Measurements from ENCODE around the gene SERPINI1.
A peak's percentile ranks its signal among the peaks of the same experiment; 100 is the strongest.

SERPINI1 gene

DNA sequence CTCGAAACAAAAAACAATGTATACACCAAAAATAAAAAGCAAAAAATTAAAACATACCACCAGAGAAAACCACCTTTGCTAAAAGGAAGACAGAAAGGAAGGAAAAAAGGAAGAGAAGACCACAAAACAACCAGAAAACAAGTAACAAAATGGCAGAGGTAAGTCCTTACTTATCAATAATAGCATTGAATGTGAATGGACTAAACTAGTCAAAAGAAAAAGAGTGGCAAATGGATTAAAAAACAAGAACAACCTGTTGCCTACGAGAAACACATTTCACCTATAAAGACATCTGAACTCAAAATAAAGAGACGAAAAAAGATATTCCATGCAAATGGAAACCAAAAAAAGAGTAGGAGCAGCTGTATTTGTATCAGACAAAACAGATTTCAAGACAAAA lies 23.1 kb upstream of the SERPINI1 start:
- H3K4me2 ChIP-seq (ENCODE audit: low read depth, low read length, poor library complexity, severe bottlenecking) = no peak overlapping the region
- H3K9ac ChIP-seq (ENCODE audit: low read depth, low read length, poor library complexity, severe bottlenecking) = no peak overlapping the region
- H3K79me2 ChIP-seq (ENCODE audit: insufficient read depth, low read length) = peaks cover 81% of the 10 kb centered on the region
- H3K9me2 ChIP-seq (replicated peaks; ENCODE audit: low read depth, low read length) = no peaks in the 10 kb centered on the region
- H3K27me3 ChIP-seq (ENCODE audit: insufficient read depth, low read length, poor library complexity, severe bottlenecking) = no peaks in the 10 kb centered on the region
- H4K20me1 ChIP-seq (ENCODE audit: insufficient read depth, low read length, poor library complexity, severe bottlenecking) = peaks cover 31% of the 10 kb centered on the region
- H3F3A ChIP-seq (ENCODE audit: low read depth) = no peaks in the 10 kb centered on the region
- H3K4me3 ChIP-seq (ENCODE audit: low read length, poor library complexity, severe bottlenecking) = no peak overlapping the region
- H3K36me3 ChIP-seq (ENCODE audit: insufficient read depth, low read length) = peaks cover 44% of the 10 kb centered on the region; the same call in 1 of the 2 replicates
- peaks cover 10% of the 10 kb centered on the region for H3K4me1 ChIP-seq (ENCODE audit: insufficient read depth, low read length, poor library complexity, severe bottlenecking)
- no peak overlapping the region for H2AFZ ChIP-seq (ENCODE audit: low read length)
- H3K9me3 ChIP-seq (ENCODE audit: insufficient read depth, low read depth, low read length) = no peaks in the 10 kb centered on the region
- TF ChIP-seq, protein P1, sequence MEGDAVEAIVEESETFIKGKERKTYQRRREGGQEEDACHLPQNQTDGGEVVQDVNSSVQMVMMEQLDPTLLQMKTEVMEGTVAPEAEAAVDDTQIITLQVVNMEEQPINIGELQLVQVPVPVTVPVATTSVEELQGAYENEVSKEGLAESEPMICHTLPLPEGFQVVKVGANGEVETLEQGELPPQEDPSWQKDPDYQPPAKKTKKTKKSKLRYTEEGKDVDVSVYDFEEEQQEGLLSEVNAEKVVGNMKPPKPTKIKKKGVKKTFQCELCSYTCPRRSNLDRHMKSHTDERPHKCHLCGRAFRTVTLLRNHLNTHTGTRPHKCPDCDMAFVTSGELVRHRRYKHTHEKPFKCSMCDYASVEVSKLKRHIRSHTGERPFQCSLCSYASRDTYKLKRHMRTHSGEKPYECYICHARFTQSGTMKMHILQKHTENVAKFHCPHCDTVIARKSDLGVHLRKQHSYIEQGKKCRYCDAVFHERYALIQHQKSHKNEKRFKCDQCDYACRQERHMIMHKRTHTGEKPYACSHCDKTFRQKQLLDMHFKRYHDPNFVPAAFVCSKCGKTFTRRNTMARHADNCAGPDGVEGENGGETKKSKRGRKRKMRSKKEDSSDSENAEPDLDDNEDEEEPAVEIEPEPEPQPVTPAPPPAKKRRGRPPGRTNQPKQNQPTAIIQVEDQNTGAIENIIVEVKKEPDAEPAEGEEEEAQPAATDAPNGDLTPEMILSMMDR (conservative IDR thresholded peaks at IDR 0.05; ENCODE audit: low read length) = no peak
- no peak for TF ChIP-seq EZH2phosphoT487 (IDR thresholded peaks at IDR 0.05; ENCODE audit: borderline replicate concordance)

DNA sequence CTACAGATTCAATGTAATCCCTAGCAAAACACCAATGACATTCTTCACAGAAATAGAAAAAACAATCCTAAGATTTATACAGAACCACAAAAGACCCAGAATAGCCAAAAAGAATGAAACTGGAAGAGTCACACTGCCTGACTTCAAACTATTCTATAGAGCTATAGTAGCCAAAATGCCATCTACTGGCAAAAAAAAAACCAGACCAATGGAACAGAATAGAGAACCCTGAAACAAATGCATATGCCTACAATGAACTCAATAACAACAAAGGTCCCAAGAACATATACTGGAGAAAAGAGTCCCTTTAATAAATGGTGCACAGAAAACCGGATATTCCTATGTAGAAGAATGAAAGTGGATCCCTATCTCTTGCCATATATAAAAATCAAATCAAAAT lies 20.6 kb upstream of the SERPINI1 start:
- H3F3A ChIP-seq (ENCODE audit: low read depth) = no peaks in the 10 kb centered on the region
- no peak overlapping the region for H3K4me2 ChIP-seq (ENCODE audit: low read depth, low read length, poor library complexity, severe bottlenecking)
- TF ChIP-seq, protein P1 (conservative IDR thresholded peaks at IDR 0.05; ENCODE audit: low read length) = peak; percentile 50
- no peak for TF ChIP-seq EZH2phosphoT487 (IDR thresholded peaks at IDR 0.05; ENCODE audit: borderline replicate concordance)
- H3K9me3 ChIP-seq (ENCODE audit: insufficient read depth, low read depth, low read length) = no peaks in the 10 kb centered on the region
- H3K9me2 ChIP-seq (replicated peaks; ENCODE audit: low read depth, low read length) = no peaks in the 10 kb centered on the region
- H3K4me1 ChIP-seq (ENCODE audit: insufficient read depth, low read length, poor library complexity, severe bottlenecking) = peaks cover 10% of the 10 kb centered on the region
- peaks cover 31% of the 10 kb centered on the region for H4K20me1 ChIP-seq (ENCODE audit: insufficient read depth, low read length, poor library complexity, severe bottlenecking)
- H3K9ac ChIP-seq (ENCODE audit: low read depth, low read length, poor library complexity, severe bottlenecking) = no peak overlapping the region
- no peak overlapping the region for H2AFZ ChIP-seq (ENCODE audit: low read length)
- peaks cover 45% of the 10 kb centered on the region for H3K36me3 ChIP-seq (ENCODE audit: insufficient read depth, low read length)
- H3K79me2 ChIP-seq (ENCODE audit: insufficient read depth, low read length) = peaks cover 72% of the 10 kb centered on the region
- H3K4me3 ChIP-seq (ENCODE audit: low read length, poor library complexity, severe bottlenecking) = no peak overlapping the region
- no peaks in the 10 kb centered on the region for H3K27me3 ChIP-seq (ENCODE audit: insufficient read depth, low read length, poor library complexity, severe bottlenecking)

DNA sequence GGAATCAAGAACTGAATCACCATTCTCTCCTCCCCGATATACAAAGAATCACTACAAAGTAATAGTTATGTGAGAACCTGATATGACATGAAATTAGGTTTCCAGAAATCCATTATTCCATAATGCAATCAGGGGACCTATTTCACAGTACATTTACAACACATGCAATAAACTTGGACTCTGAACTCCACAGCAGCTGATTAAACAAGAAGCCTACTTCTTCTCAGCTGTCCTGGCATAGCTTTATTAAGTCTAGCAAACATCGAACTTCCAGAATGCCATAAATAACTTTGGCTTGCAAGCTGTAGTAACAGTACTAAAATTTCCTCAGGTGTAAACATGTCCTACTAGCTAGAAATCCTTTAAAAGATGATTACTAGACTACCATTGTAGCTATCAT lies 18.6 kb upstream of the SERPINI1 start:
- no peaks in the 10 kb centered on the region for H3K9me2 ChIP-seq (replicated peaks; ENCODE audit: low read depth, low read length)
- H3F3A ChIP-seq (ENCODE audit: low read depth) = no peaks in the 10 kb centered on the region
- peaks cover 31% of the 10 kb centered on the region for H4K20me1 ChIP-seq (ENCODE audit: insufficient read depth, low read length, poor library complexity, severe bottlenecking)
- no peak overlapping the region for H3K4me2 ChIP-seq (ENCODE audit: low read depth, low read length, poor library complexity, severe bottlenecking)
- no peak overlapping the region for H3K4me3 ChIP-seq (ENCODE audit: low read length, poor library complexity, severe bottlenecking)
- no peak for TF ChIP-seq EZH2phosphoT487 (IDR thresholded peaks at IDR 0.05; ENCODE audit: borderline replicate concordance)
- TF ChIP-seq, protein P1 (conservative IDR thresholded peaks at IDR 0.05; ENCODE audit: low read length) = no peak
- H3K27me3 ChIP-seq (ENCODE audit: insufficient read depth, low read length, poor library complexity, severe bottlenecking) = no peaks in the 10 kb centered on the region
- no peaks in the 10 kb centered on the region for H3K9me3 ChIP-seq (ENCODE audit: insufficient read depth, low read depth, low read length)
- peaks cover 71% of the 10 kb centered on the region for H3K79me2 ChIP-seq (ENCODE audit: insufficient read depth, low read length)
- H3K9ac ChIP-seq (ENCODE audit: low read depth, low read length, poor library complexity, severe bottlenecking) = no peak overlapping the region
- H3K4me1 ChIP-seq (ENCODE audit: insufficient read depth, low read length, poor library complexity, severe bottlenecking) = peaks cover 9% of the 10 kb centered on the region
- peaks cover 54% of the 10 kb centered on the region for H3K36me3 ChIP-seq (ENCODE audit: insufficient read depth, low read length)
- H2AFZ ChIP-seq (ENCODE audit: low read length) = no peak overlapping the region
